NCI-H1092 treated with DMSO at 0.1 percent for 48 hours (cell line): ENCODE data around the gene CETP.
"Not testable (repeated sequence)": the region's sequence is repeated elsewhere in the genome, so short reads cannot be mapped to it uniquely, and the experiment has no call there.

Experiments
- DNase-seq: peaks from one replicate; lab custom pipeline; 2025; lab: John Stamatoyannopoulos, UW

Gene CETP

DNA sequence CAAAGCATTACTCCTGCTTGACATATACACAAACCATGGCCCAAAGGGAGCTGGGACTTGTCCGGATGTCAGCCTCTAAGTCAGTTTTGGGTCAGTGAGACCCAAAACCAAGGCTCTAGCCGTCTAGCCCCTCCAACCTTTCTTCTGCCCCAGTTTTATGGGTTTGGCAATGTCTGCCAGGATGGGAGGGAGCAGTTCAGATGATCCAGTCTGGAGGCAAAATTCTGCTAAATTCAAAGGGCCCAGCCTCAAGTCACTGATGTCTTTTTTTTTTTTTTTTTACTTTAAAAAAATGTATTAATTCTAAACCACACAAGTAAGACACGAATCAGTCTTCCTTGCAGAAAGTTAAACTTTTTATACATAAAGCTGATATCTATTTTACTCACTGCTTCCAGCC is 36.2 kb downstream of the CETP start:
- DNase-seq = no peak

DNA sequence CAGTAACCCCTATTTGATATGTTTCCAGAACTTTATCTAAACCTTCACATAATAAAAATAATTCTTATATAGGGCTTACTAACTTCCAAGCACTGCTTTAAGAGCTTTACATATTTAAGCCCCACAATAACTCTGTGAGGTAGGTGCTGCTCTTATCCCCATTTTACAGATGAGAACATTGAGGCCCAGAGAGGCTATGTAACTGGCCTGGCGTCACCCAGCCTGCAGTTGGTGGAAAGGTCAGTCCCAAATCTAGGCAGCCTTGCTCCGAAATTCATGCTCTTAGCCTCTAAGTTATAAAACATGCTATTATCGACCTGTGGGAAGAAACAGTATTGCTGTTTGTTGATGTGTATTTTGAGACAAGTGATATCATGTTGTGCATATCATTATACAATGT is 36.6 kb downstream of the CETP start:
- DNase-seq = no peak

DNA sequence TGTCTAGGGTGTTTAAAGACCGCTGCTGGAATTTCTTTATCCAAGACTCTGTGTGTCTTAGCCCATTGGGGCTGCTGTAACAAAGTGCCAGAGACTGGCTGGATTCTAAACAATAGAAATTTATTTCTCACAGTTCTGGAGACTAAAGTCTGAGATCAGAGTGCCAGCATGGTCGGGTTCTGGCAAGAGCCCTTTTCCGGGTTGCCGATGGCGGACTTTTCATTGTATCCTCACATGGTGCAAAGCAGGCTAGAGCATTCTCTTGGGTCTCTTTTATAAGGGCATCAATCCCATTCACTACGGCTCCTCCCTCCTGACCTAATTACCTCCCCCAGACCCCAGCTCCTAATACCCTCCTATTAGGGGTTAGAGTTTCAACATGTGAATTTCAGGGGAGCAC is 37.1 kb downstream of the CETP start:
- no peak for DNase-seq

DNA sequence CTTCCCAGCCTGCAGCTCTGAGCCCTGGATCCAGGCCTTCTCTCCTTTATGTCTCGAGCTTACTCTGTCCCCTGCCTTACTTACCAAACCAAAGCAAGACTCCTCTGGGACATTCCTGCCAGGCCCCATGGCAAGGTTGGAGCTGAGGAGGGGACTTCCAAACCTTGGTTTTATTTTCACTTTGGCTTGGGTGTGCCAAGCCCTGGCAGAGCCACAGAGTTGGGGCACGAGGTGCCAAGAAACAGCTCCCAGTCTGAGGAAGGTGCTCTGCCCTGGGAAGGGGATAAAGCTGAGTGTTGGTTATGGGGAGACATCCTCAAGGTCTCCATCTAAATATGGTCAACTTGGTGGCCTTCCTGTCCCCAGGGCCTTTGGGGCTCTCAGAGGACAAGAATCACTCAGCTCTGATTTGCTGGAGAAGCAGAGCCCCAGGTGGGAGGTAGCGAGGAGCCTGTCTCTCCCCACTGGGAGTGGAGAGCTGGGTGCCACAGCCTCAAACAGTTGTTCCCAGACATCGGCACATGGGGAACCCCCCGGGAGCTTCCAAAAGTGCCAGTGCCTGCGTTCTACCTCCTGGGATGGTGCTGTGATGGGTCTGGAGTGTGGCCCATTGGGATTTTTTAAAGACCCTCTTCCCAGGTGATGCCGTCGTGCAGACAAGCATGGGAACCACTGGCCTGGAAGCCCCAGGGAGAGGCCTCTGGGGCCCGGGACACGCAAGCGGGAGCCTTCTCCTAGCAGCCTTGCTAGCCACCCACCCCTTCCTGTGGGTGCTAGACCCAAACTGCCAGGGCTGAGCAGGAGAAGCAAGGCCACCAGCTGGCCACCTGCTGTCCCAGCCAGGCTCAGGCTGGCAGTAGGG is 37.9 kb downstream of the CETP start:
- no peak for DNase-seq

DNA sequence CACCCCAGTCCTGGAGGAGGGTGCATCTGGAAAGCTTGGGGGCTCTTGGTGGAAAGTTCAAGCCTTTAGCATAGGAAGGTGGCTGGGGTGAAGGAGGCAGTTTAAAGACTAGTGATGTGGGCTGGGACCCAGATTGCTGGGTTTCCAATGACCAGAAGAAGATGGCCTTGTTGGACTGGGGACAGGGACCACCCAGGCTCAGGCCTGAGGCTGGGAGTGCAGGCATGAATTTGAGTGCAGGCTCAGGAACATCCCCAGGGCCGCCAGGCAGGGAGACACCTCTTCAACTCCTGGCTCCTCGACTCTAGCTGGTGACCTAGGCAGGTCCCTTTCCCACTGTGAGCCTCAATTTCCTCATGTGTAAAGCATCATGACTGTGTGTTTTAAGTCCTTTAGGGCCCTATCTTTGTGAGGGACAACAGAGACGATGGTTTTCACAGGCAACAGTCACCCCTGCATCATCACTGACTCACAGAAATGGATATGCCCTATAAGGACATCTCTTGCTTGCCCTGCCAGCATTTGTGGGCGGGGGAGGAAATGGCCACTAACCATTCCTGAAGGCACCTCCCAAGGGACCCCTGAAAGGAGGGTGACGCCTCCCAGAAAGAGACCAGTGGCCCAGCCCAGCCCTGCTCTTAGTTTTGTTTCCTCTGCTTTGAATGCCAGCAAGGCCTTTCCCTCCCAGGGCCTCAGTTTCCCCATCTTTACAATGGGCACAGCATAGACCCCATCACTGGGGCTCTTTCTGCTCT is 38.7 kb downstream of the CETP start:
- DNase-seq = no peak

DNA sequence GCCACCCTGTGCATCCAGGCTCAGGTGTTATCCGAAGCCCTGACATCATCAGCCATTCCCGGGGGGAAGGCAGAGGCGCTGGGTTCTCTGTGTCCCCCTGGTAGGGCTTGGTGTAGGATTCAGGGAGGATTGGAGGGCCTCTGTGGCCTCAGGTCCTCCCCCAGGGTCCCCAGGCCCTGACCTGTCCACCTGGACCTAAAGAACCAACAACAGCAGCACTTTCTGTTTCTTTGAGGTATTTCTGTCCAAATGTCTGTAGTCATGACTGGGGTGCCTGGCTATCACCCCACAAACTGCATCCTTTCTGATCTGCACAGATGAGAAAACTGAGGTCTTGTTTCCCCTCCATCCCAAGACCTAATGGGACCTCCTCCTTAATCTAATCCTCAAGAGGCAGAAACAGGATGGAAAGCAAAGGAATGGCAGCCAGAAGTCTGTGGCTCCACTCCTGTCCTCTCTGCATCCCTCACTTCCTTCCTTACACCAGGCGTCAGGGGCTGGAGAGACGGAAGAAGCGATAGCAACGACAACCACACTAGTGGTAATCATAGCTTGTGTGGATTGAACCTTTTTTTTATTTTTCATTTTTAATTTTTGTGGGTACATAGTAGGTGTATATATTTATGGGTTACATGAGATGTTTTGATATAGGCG is 39.4 kb downstream of the CETP start:
- no peak for DNase-seq

DNA sequence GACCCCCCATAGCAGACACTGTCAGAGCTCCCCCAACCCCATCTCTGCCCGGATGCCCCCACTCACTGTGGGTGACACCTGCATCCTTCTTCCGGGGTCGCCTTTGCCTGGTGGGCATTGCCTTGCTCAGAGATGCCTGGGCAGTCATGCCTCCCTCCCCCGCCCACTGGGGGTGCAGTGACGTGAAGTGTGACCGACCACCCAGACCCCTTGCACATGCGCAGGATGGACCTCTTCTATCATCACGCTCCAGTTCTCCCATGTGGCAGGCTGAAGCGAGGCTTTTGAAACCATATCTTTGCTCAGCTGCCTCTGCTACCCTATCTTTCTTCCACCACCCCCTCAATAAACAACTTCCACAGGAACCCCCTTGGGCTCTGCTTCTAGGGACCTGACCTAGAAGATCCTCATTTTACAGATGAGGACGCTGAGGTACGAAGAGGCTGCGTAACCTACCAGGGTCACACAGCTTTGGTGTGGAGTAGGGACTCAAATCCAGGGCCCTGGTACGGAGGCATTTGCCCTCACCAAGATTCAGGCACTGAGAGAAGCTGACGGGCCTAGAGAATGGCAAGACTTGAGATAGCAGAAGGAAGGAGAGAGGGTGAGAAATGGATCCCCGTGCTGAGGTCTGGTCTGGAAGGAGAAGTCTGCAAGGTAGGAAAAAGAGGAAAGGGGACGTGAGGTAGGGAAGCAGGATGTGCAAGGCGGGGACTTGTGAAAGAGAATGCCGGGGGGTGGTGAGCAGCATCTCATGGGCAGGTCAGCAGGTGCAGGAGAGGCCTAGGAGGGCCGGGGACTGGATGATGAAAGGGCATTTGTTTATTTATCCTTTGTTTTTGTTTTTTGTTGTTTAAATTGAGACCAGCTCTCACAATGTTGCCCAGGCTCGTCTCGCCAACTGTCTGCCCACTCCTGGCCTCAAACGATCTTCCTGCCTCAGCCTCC is 42.0 kb downstream of the CETP start:
- DNase-seq = no peak

DNA sequence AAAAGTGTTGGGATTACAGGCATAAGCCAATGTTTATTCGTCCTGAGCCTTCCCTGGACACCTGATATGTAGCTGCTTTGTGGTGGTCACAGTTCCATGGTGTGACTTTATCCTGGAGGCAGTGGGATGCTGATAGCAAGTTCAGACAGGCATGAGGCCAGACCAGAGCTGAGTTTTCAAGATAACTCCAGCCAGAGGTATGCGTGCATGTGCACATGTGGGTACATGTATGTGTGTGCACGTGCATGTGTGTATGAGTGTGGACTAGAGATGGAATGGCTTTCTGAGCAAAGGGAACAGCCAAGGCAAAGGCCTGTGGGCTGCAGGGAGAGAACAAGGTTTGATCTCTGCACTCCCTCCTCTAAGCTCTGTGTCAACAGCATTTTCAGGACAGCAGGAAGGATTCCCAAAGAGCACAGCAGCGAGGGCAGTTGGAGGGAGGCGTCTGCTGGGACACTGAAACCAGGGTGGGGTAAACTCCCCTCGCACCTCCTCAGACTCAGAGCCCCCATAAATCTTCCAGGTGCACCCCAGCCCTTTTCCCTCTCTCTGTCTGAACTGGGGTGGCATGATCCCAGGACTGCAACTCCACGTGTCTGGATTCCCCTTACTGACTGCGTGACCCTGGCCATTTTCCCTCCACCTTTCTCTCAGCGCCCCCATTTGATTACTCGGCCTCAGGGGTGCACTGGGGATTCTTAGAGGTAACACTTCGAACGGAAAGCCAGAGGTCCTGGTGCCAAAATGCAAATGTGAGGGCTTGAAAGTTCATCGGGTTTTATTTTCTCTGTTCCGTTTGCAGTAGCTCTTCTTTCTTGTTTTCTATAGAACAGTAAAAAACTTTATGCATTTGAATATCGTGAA is 42.9 kb downstream of the CETP start:
- DNase-seq = no peak

DNA sequence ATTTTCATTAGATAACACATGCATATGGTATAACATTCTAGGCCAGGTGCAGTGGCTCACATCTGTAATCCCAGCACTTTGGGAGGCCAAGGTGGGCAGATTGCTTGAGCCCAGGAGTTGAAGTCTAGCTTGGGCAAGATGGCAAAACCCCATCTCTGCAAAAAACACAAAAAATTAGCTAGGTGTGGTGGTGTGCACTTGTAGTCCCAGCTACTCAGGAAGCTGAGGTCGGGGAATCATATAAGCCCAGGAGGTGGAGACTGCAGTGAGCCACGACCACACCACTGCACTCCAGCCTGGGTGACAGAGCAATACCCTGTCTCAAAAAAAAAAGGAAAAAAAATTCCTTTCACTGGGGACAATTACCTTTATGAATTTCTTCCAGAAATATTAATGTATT is 43.8 kb downstream of the CETP start:
- not testable (repeated sequence) for DNase-seq

DNA sequence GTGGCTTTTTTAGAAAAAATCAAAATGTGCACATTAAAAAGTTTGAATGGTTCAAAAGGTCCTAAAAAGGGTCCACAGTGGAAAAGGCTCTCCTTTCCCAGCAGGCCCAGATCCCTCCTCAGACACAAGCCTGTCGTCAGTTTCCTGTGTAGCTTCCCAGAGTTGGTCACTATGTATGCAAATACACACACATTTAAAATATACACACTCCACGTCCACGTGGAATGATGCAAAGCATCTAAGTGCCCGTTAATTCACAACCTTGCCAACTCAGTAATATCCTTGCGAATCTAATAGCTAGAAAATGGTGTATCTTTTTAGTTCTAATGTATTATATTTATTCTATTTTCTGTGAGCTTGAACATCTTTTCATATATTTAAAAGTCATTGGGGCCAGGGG is 45.3 kb downstream of the CETP start:
- DNase-seq = no peak

DNA sequence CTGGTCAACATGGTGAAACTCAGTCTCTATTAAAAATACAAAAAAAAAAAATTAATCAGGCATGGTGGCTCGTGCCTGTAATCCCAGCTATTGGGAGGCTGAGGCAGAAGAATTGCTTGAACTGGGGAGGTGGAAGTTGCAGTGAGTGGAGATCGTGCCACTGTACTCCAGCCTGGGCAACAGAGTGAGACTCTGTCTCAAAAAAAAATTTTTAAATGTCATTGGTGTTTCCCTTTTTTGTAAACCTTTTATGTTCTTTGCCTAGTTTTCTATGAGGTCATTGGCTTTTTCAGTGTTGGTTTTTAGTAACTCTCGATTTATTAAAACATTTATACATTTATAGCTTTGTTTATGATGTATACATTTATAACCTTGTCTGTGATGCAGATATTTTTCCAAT is 45.8 kb downstream of the CETP start:
- no peak for DNase-seq

DNA sequence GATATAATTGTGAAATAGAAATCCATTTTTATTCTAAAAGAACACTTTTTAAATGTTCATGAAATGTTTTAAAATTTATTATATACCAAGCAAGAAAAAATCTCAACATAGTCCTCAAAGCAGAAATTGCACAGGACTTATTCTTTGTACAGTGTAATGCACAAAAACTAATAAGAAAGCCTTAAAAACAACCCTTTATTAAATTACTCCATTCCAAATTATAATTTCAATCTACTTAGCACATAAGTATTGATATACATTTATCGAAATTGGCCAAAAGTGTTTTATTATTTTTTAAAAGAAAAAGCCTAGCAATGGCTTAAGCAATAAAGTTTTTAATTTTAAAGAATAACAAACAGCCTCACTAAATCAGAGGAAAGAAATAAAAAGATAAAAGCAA is 46.7 kb downstream of the CETP start:
- DNase-seq = no peak

DNA sequence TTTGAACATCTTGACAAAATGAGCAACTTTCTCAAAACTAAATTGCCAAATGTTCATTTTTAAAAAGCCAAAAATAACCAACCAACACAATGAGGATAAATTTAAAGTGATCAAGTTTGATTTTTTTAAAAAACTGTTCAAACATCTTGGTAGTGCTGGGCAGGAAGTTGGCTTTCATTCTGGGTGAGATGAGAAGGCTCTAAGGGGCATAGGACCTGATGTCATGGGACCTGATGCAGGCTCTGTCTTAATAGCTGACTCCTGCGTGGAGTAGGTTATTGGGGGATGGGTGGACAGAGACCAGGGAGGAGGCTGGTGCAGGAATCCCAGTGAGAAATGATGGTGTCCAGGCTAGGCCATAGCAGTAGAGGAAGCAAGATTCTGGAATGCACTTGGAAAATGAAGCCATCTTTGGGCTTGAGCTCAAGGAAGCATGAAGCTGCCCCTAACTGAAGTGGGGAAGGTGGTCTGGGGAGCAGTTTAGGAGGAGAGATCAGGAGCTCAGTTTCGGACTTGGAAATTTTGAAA is 48.0 kb downstream of the CETP start:
- DNase-seq = no peak

DNA sequence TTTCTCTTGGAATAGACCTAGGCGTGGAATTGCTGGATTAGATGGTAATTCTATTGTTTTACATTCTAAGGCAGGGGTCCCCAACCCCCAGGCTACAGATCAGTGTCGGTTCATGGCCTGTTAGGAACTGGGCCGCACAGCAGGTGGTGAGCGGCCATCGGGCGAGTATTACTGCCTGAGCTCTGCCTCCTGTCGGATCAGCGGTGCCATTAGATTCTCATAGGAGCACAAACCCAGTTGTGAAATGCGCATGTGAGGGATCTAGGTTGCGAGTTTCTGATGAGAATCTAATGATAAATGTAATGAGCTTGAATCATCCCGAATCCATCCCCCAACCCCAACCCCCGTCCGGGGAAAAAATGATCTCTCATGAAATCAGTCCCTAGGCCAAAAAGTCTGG is 50.6 kb downstream of the CETP start:
- no peak for DNase-seq

DNA sequence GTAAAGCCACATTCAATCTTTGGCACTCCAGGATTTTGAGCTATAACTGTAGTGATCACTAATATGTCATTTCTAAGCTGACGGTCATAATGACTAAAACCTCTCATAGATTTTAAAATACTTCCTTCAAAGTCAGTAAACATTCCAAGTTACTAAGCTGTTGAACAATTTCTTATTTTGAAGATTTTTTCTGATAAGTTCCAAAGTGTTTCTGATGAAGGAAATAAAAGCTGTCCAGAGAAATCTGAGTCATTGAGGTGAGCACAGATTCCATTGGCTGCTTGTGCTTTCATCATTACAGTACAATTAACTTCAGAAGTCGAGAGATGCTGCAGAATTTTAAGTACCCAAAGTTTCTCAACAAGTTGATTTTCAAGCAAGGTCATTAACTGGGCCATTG is 51.5 kb downstream of the CETP start:
- no peak for DNase-seq

DNA sequence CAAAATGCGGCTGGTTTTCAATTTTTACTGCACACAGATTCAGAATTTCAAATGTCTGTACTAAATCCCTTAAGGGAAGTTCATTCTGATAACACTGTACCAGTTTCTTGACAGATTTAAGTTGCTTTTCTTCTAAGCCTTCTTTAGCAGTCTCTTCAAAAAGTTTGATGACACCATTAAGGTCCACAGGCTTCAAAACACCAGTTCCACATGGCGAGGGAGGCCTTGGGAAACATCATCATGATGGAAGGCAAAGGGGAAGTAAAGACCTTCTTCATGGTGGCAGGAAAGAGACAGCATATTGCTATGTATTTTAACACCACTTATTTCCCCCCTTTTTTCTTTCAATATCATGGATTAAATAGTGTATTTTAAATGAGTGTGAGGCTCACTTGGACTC is 52.2 kb downstream of the CETP start:
- no peak for DNase-seq

DNA sequence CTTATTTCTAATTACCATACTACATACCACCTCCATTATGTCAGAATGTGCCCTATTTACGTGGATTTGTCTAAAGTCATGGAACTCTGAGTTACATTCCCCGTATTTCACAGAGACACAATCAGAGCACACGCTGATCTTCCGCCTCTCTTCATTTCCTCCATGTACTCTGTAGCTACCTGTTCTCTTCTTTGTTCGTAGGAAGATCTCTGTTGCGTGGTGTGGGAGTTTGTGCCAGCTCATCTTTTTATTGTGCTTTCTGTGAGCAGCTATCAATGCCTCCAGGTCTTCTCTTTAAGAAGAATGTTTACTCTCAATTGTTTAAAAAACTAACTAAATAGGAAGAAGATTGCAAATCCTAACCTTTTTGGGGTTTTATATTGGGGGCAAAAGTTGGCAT is 54.6 kb downstream of the CETP start:
- no peak for DNase-seq

DNA sequence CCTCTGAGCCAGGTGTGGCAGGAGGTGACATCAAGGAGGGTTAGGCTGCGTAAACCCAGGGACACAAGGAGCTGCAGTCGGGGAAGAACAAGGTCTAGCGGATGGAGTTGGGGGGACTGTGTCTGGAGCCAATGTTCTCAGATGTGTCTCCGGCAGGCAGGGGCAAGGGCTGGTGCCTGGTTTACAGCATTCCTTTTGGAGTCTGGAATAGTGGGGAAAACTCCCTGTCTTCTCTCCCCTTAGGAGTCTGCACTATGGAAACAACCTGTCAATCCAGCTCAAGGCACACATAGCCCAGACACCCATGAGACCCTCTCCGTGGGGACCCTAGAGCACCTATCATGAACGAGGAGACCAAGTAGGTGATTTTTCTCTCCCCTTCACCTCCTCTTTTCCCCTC is 55.1 kb downstream of the CETP start:
- DNase-seq = no peak

DNA sequence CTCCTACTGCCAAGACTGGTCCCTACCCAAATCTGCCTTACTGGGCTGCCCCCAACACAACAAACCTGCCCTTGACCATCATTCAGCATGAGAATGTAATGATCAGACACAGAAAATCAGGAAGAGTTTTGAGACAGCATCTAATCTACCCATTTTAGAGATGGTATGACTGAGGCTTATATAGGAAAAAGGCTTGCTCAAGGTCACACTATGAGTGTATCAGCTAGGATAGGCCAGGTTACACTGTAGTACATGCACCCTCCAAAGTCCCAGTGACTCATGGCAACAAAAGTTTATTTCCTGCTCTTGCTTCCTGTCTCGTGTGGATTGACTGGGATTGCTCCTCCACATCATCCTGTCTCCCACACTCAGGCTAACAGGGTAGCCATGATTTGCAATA is 55.5 kb downstream of the CETP start:
- no peak for DNase-seq

DNA sequence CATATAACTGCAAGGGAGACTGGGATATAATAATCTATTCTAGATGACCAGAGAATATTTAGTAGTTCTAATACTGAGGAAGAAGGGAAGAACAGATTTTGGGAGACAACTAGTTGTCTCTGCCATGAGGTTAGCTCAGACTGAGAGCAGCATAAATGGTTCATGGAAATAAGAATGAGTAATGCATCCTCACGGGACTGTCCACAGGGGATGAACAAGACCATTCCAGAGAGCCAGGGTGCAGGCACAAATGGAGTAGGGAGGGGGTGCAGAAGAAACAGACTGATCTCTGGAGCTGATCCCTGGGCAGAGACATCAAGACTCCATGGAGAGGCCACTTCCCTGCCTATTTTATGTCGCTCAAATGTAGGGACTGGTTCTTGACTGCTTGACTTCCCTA is 58.0 kb downstream of the CETP start:
- DNase-seq = no peak

DNA sequence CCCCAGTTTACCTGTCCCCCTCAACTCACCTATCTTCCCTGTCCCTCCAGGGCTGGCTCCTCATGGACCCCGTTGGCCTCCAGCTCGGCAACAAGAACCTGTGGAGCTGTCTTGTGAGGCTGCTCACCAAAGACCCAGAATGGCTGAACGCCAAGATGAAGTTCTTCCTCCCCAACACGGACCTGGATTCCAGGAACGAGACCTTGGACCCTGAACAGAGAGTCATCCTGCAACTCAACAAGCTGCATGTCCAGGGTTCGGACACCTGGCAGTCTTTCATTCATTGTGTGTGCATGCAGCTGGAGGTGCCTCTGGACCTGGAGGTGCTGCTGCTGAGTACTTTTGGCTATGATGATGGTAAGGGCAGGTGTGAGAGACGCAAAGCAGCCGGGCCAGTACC is 58.9 kb downstream of the CETP start:
- DNase-seq = no peak
